Prostate gland (tissue), 2 donors: ENCODE data around the gene MTERF1.

Experiments
- POLR2AphosphoS5 ChIP-seq: sonication (generic); formaldehyde crosslinking; IDR thresholded peaks from one replicate; pipeline ENCODE4 v1.6.1; 2017; ENCODE audit warnings: antibody characterized with exemption
- TF ChIP-seq, protein P1 (sequence below), 4 experiments: fragments of 200-600 bp in 2 of 4; fragments of 450-650 bp in 2 of 4; sonication (generic) in 2 of 4; IDR thresholded peaks; 1 replicate in 3 of 4; 2 replicates in 1 of 4; pipeline ENCODE4 v1.5.1; 2016 to 2019; ENCODE audit warnings: antibody characterized with exemption in 4 of 4, mild to moderate bottlenecking in 2 of 4, moderate library complexity in 2 of 4

DNA sequence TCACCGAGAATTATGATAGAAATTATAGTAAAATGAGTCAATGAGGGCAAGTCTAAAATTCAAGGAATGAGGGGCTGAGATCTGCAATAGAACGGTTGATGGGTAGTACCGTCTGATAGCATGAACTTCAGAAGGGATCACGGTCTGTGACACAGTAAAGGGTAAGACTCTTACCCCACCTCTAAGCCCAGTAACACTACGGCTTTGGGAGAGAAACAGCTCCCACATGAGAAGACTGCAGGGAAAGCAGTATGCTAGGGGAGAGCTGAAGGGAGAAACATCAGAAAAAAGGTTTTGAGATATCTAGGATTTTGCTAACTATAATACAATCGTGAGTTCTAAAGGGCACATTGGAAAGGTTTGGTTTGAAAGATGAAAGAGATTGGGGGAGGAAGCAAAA lies 47.4 kb upstream of the MTERF1 start:
- TF ChIP-seq, protein P1, sequence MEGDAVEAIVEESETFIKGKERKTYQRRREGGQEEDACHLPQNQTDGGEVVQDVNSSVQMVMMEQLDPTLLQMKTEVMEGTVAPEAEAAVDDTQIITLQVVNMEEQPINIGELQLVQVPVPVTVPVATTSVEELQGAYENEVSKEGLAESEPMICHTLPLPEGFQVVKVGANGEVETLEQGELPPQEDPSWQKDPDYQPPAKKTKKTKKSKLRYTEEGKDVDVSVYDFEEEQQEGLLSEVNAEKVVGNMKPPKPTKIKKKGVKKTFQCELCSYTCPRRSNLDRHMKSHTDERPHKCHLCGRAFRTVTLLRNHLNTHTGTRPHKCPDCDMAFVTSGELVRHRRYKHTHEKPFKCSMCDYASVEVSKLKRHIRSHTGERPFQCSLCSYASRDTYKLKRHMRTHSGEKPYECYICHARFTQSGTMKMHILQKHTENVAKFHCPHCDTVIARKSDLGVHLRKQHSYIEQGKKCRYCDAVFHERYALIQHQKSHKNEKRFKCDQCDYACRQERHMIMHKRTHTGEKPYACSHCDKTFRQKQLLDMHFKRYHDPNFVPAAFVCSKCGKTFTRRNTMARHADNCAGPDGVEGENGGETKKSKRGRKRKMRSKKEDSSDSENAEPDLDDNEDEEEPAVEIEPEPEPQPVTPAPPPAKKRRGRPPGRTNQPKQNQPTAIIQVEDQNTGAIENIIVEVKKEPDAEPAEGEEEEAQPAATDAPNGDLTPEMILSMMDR (IDR thresholded peaks at IDR 0.05) = no peak
- no peak for TF ChIP-seq POLR2AphosphoS5
